Tibial artery (tissue), 4 donors: ENCODE data around the gene STX1A.

Experiments used
- DNase-seq, 2 donors: peaks; one replicate each; pipeline ENCODE4 v3.0.0-alpha.2; 2019
- H3K27ac ChIP-seq, 2 donors: fragments of 200-600 bp; sonication (generic) in 1 of 2; 1 replicate in 1 of 2; 2 replicates in 1 of 2; pipeline ENCODE4 v1.5.1; 2018 to 2019; ENCODE audit warnings: mild to moderate bottlenecking in 1 of 2
- H3K27me3 ChIP-seq, 2 donors: fragments of 200-600 bp; sonication (generic) in 1 of 2; one replicate each; pipeline versions ENCODE4 v1.5.1 to v1.6.0; 2016 to 2019
- H3K36me3 ChIP-seq, 3 donors: fragments of 200-600 bp; sonication (generic) in 2 of 3; one replicate each; pipeline ENCODE4 v1.5.1; 2016 to 2019; ENCODE audit warnings: mild to moderate bottlenecking in 2 of 3
- H3K4me1 ChIP-seq, 4 donors: fragments of 200-600 bp; sonication (generic) in 2 of 4; 1 replicate in 3 of 4; 2 replicates in 1 of 4; pipeline ENCODE4 v1.5.1; 2016 to 2019
- H3K4me3 ChIP-seq, 2 donors: fragments of 200-600 bp; sonication (generic) in 1 of 2; 1 replicate in 1 of 2; 2 replicates in 1 of 2; pipeline ENCODE4 v1.5.1; 2018 to 2019; ENCODE audit warnings: mild to moderate bottlenecking in 2 of 2
- H3K9me3 ChIP-seq, 3 donors: fragments of 200-600 bp; sonication (generic) in 1 of 3; one replicate each; pipeline ENCODE4 v1.5.1; 2016 to 2019
- intact Hi-C: fragments of 100-400 bp; cut with DNase I; formaldehyde crosslinking; loops from one replicate; pipeline ENCODE4 v1.15.0; 2023; ENCODE audit warnings: low total_unique reads
- TF ChIP-seq, protein P1 (sequence below), 2 experiments: fragments of 200-600 bp in 1 of 2; fragments of 450-650 bp in 1 of 2; IDR thresholded peaks; one replicate each; pipeline ENCODE4 v1.5.1; 2017 to 2019; ENCODE audit warnings: antibody characterized with exemption in 2 of 2, mild to moderate bottlenecking in 1 of 2, moderate library complexity in 1 of 2

STX1A gene

DNA sequence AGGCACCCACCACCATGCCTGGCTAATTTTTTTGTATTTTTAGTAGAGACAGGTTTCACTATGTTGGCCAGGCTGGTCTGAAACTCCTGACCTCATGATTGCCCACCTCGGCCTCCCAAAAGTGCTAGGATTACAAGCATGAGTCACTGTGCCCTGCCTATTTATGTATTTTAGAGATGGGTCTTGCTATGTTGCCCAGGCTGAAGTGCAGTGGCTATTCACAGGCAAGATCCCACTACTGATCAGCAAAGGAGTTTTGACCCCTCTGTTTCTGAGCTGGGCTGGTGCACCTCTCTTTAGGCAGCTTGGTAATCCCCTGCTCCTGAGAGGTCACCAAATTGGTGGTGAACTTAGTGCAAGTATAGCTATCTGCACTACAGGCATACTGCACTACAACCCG is 12.9 kb upstream of the STX1A start:
- Histone ChIP-seq H3K36me3 (peaks cover 0 to 23% (median 6%) of the 10 kb centered on the region in 3 donors), H3K27me3 (peaks cover 0 to 8% of the 10 kb centered on the region in 2 donors), H3K27ac (no peak overlapping the region), H3K4me1 (peaks cover 0 to 11% (median 7%) of the 10 kb centered on the region in 4 donors), H3K9me3 (no peaks in the 10 kb centered on the region), H3K4me3 (no peak overlapping the region)
- no peak for DNase-seq
- TF ChIP-seq, protein P1, sequence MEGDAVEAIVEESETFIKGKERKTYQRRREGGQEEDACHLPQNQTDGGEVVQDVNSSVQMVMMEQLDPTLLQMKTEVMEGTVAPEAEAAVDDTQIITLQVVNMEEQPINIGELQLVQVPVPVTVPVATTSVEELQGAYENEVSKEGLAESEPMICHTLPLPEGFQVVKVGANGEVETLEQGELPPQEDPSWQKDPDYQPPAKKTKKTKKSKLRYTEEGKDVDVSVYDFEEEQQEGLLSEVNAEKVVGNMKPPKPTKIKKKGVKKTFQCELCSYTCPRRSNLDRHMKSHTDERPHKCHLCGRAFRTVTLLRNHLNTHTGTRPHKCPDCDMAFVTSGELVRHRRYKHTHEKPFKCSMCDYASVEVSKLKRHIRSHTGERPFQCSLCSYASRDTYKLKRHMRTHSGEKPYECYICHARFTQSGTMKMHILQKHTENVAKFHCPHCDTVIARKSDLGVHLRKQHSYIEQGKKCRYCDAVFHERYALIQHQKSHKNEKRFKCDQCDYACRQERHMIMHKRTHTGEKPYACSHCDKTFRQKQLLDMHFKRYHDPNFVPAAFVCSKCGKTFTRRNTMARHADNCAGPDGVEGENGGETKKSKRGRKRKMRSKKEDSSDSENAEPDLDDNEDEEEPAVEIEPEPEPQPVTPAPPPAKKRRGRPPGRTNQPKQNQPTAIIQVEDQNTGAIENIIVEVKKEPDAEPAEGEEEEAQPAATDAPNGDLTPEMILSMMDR (IDR thresholded peaks at IDR 0.05): no peak
- intact Hi-C loops: no loop called here

DNA sequence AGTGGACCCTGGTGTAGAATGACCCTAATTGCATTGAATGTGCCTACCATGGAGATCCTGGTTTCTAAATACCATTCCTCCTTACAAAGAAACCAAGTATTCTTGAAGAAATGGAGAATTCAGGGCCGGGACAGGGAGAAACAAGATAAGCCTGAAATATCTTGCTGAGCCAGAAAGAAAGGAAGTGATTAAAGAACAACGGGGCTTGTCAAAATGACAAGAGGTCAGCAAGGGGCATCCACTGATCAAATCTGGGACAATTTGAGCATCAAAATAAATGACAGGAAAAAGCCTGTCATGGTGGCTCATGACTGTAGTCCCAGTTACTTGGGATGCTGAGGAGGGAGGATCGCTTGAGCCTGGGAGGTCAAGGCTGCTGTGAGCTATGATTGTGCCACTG is 11.0 kb upstream of the STX1A start:
- no peak for DNase-seq
- Histone ChIP-seq H3K9me3 (no peaks in the 10 kb centered on the region), H3K27me3 (peaks cover 0 to 22% of the 10 kb centered on the region in 2 donors), H3K36me3 (peaks cover 0 to 4% (median 0%) of the 10 kb centered on the region in 3 donors), H3K4me3 (no peak overlapping the region), H3K4me1 (peaks cover 0 to 10% (median 6%) of the 10 kb centered on the region in 4 donors), H3K27ac (no peak overlapping the region)
- intact Hi-C loops: no loop called here
- TF ChIP-seq, protein P1 (IDR thresholded peaks at IDR 0.05): no peak

DNA sequence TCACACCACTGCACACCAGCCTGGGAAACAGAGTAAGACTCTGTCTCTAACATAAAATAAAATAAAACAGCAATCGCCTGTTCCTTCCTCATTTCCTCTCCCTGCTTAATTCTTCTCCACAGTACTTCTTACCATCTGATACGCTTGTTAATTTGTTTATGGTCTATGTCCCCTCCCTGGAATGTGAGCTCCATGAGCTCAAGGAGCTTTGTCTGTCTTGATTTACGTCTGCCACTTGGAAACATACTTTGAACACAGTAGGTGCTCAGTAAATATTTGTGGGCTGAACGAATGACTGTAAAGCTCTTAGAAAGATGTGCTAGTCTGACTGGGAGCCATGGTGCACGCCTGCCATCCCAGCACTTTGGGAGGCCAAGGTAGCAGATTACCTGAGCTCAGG is 9.1 kb upstream of the STX1A start:
- Histone ChIP-seq H3K27ac (no peak overlapping the region), H3K36me3 (no peaks in the 10 kb centered on the region), H3K4me1 (peaks cover 0 to 6% (median 0%) of the 10 kb centered on the region in 4 donors), H3K27me3 (peaks cover 0 to 22% of the 10 kb centered on the region in 2 donors), H3K4me3 (no peak overlapping the region), H3K9me3 (no peaks in the 10 kb centered on the region)
- intact Hi-C loops: no loop called here
- DNase-seq: no peak
- TF ChIP-seq, protein P1 (IDR thresholded peaks at IDR 0.05): no peak

DNA sequence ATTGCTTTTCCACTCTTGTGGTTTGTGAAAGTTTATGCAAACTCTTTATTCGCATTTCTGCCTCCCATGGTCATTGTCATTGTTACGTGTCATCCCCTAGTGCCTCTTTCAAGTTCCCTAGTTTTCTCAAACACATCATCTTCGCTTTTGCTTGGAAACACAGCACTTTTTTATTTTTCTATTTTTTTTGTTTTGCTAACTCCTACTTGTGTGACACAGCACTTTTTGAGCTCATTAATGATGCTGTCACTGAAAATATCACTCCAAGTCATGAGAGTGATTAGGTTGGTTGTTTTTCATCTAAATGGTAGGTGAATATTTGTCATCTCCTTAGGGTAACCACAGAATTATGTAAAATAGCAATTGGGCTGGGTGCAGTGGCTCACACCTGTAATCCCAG is 8.5 kb upstream of the STX1A start:
- DNase-seq: no peak
- H3K9me3 ChIP-seq: no peaks in the 10 kb centered on the region
- H3K27ac ChIP-seq: no peak overlapping the region
- peaks cover 0 to 6% (median 0%) of the 10 kb centered on the region in 4 donors for H3K4me1 ChIP-seq
- H3K4me3 ChIP-seq: no peak overlapping the region
- no peaks in the 10 kb centered on the region for H3K36me3 ChIP-seq
- peaks cover 0 to 22% of the 10 kb centered on the region in 2 donors for H3K27me3 ChIP-seq
- TF ChIP-seq, protein P1 (IDR thresholded peaks at IDR 0.05): no peak
- intact Hi-C loops: no loop called here

DNA sequence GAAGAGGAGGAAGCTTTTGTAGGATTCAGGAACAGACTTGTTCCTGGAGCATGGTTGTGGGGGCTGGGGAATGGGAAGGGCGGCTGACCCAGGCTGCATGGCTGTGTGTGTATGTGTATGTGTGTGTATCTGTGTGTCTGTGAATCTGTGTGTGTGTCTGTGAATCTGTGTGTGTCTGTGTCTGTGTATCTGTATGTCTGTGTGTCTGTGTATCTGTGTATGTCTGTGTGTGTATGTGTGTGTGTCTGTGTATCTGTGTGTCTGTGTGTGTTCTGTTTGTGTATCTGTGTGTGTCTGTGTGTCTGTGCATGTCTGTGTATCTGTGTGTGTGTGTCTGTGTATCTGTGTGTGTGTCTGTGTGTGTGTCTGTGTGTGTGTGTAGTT is 6.6 kb upstream of the STX1A start:
- no peak overlapping the region for H3K27ac ChIP-seq
- intact Hi-C loops: loop anchor here (1.0 kb wide), 1 partner anchor 118 kb away; no protein-coding TSS in a partner anchor
- TF ChIP-seq, protein P1 (IDR thresholded peaks at IDR 0.05): no peak
- no peak for DNase-seq
- no peaks in the 10 kb centered on the region for H3K36me3 ChIP-seq
- no peak overlapping the region for H3K4me3 ChIP-seq
- H3K4me1 ChIP-seq: peaks cover 0 to 15% (median 11%) of the 10 kb centered on the region in 4 donors
- H3K9me3 ChIP-seq: no peaks in the 10 kb centered on the region
- H3K27me3 ChIP-seq: peaks cover 0 to 22% of the 10 kb centered on the region in 2 donors

DNA sequence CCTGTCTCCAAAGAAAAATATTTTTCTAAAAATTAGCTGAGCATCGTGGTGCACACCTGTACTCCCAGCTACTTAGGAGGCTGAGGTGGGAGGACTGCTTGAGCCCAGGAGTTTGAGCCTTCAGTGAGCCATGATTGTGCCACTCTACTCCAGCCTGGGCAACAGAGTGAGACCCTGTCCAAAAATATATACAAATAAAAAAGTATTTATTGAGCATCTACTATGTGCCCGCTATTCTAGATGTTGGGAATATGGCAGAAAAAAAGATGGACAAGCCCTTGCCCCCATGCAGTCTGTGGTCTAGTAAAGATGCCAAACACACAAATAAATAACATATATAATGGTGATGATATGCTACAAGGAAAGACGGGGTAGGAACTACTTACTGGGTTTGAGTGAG is 4.3 kb upstream of the STX1A start:
- Histone ChIP-seq H3K27me3 (peaks cover 0 to 22% of the 10 kb centered on the region in 2 donors), H3K4me1 (peaks cover 0 to 30% (median 26%) of the 10 kb centered on the region in 4 donors), H3K27ac (no peak overlapping the region), H3K4me3 (no peak overlapping the region), H3K9me3 (no peaks in the 10 kb centered on the region), H3K36me3 (no peaks in the 10 kb centered on the region)
- TF ChIP-seq, protein P1 (IDR thresholded peaks at IDR 0.05): no peak
- intact Hi-C loops: loop anchor here (5.0 kb wide), 2 partner anchors 42 to 102 kb away; partner anchors contain the start of genes BUD23, DNAJC30 and MLXIPL
- no peak for DNase-seq
